H1 (cell line): ENCODE data around the gene CHCHD3. TPM values are rescaled to one million over a fixed set of nuclear protein-coding genes. Genes with fewer than 3 reads are reported as not detected.

ENCODE experiments used
- SRF ChIP-seq: IDR thresholded peaks from 2 replicates; pipeline ENCODE4 v1.6.1; 2011; ENCODE audit warnings: mild to moderate bottlenecking, low read depth, low read length, moderate library complexity
- polyA plus RNA-seq, 7 experiments: library from polyadenylated mRNA; depleted of rRNA in 3 of 7; stranded (reverse) in 5 of 7; unstranded in 2 of 7; fragments of >200 nt in 5 of 7; fragments of 200-250 nt in 2 of 7; gene quantifications; 1 replicate in 5 of 7; 2 replicates in 1 of 7; 4 replicates in 1 of 7; pipeline versions ENCODE4 v1.2.1 to v1.2.3, GENCODE V29; 2011 to 2013; ENCODE audit warnings: missing spikeins in 2 of 7, mixed read lengths in 2 of 7
- total RNA-seq: library from RNA; stranded (reverse); fragmentation: NEBNext Ultra II Directional; extraction: Animal tissue kit (Norgen Biotek cat#: 25700); gene quantifications from 2 replicates; pipeline ENCODE4 v1.2.1, GENCODE V29; 2021

The CHCHD3 gene
- total and polyA plus RNA-seq, 2 of the 8 experiments (the other 6 are each of a cell fraction or from before 2014, with no cell fraction given), result 42.9 to 137 TPM

DNA sequence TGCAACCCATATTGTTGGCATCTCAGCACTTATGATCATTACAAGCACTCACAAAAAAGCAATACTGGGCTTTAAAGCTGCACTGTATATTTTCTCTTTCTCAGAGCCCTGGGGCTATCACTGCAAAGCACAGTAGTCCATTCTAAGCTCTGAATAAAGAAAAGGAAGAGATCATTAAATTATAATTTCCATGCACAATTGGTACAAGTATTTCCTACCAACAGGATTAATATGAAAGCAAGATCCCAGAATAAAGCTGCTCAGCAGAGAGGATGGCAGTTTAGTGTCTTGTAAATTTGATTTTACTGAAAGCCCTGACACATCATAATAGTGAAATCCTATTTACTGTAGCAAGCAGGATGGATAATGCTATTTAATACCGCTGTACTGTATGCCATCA lies 205.3 kb downstream of the CHCHD3 start (continued):
- TF ChIP-seq SRF, result no peak
- TF ChIP-seq, all 59 proteins: peak for 0
